Subcutaneous adipose tissue (tissue), 4 donors: ENCODE data around the gene PTP4A2. TPM values are rescaled to one million over a fixed set of nuclear protein-coding genes. Genes with fewer than 3 reads are reported as not detected.

ENCODE experiments used
- CTCF ChIP-seq: fragments of 450-650 bp; IDR thresholded peaks from one replicate; pipeline ENCODE4 v1.5.1; 2016; ENCODE audit warnings: low read depth, mild to moderate bottlenecking, control low read depth, antibody characterized with exemption, moderate library complexity
- total RNA-seq, 4 donors: library from RNA; depleted of rRNA; stranded (reverse); fragments of >200 nt; gene quantifications; one replicate each; pipeline ENCODE4 v1.1.0, GENCODE V29; 2016

The PTP4A2 gene
- total RNA-seq, 4 donors from 2014 or later, result 223 to 778 (median 268) TPM

- no peak for TF ChIP-seq CTCF
Observed at GRCh38 chr1:31905093-31905509, 33.1 kb downstream of the PTP4A2 start.

GRCh38 chr1:31904339-31905092 lies 33.7 kb downstream of the PTP4A2 start:
- TF ChIP-seq CTCF, result no peak

- no peak for TF ChIP-seq CTCF
Observed at GRCh38 chr1:31902510-31902860, 35.7 kb downstream of the PTP4A2 start.

GRCh38 chr1:31901838-31902509 lies 36.2 kb downstream of the PTP4A2 start:
- TF ChIP-seq CTCF, result no peak

- no peak for TF ChIP-seq CTCF
Observed at GRCh38 chr1:31900790-31901189, 37.4 kb downstream of the PTP4A2 start.

GRCh38 chr1:31897526-31898100 lies 40.6 kb downstream of the PTP4A2 start:
- TF ChIP-seq CTCF, result no peak

GRCh38 chr1:31891280-31891679 lies 46.9 kb downstream of the PTP4A2 start:
- TF ChIP-seq CTCF, result no peak
